Right cardiac atrium (tissue), 5 donors: Measurements from ENCODE around the gene CHAF1A. TPM values are rescaled to one million over a fixed set of nuclear protein-coding genes. Genes with fewer than 3 reads are reported as not detected.
A peak's percentile ranks its signal among the peaks of the same experiment; 100 is the strongest.

Experiments
- ATAC-seq, 2 donors: fragments of 200-7000 bp; cut with Tn5 transposase; one replicate each; pipeline versions ENCODE4 v1.8.0 to v1.9.1; 2020; ENCODE audit warnings: moderate library complexity in 2 of 2, mild to moderate bottlenecking in 1 of 2
- DNase-seq, 3 donors: peaks; one replicate each; pipeline ENCODE4 v3.0.0-alpha.2; 2020
- H3K27ac ChIP-seq: one replicate; pipeline ENCODE4 v1.5.1; 2013; ENCODE audit warnings: mild to moderate bottlenecking, low read length, control low read depth, moderate library complexity
- H3K27me3 ChIP-seq: one replicate; pipeline ENCODE4 v1.6.1; 2013; ENCODE audit not compliant: control insufficient read depth, insufficient read depth
- H3K4me1 ChIP-seq: one replicate; pipeline ENCODE4 v1.6.1; 2013; ENCODE audit warnings: low read length; ENCODE audit not compliant: control insufficient read depth, insufficient read depth
- H3K4me3 ChIP-seq: one replicate; pipeline ENCODE4 v1.5.1; 2013; ENCODE audit warnings: low read length, control low read depth
- H3K9me3 ChIP-seq: one replicate; pipeline ENCODE4 v1.6.1; 2013; ENCODE audit warnings: low read length; ENCODE audit not compliant: control insufficient read depth
- WGBS: extraction: QIAGEN DNeasy Blood & Tissue Kit; methylation state at CpG from one replicate; pipeline ENCODE4 v1.1.7; 2013; 5-methylcytosine and 5-hydroxymethylcytosine counted together
- intact Hi-C, 4 donors: fragments of 100-400 bp; cut with DNase I; formaldehyde crosslinking; loops; one replicate each; pipeline versions ENCODE4 v1.11.0 to v1.14.0; 2022 to 2023
- polyA plus RNA-seq: library from polyadenylated mRNA; stranded (reverse); fragments of 200-250 nt; gene quantifications from one replicate; pipeline ENCODE4 v1.2.3, GENCODE V29; 2013
- total RNA-seq, 4 donors: library from RNA; stranded (reverse); fragmentation: NEBNext Ultra II Directional; extraction: Animal tissue kit (Norgen Biotek cat#: 25700); gene quantifications; one replicate each; pipeline ENCODE4 v1.2.1, GENCODE V29; 2021
- donor health status: healthy with polysubstance abuse.
- donor health status: DM: no; HTN: yes; CAD: no.
- donor health status: DM: no; HTN: no; CAD: no.
- donor health status: DM: no; HTN: yes; CAD: no; lungs with severe emphysema.
- donor health status: DM: yes; HTN: yes; CAD: no.

The CHAF1A gene
- total and polyA plus RNA-seq, 5 donors, result 4.3 to 7.7 (median 6.0) TPM

GRCh38 chr19:4367336-4367723 lies 35.1 kb upstream of the CHAF1A start:
- peak in 1 of 3 donors; percentile 33 for DNase-seq
- Histone ChIP-seq H3K27ac (no peak overlapping the region), H3K9me3 (no peaks in the 10 kb centered on the region), H3K4me3 (no peak overlapping the region), H3K4me1 (peaks cover 12% of the 10 kb centered on the region), H3K27me3 (no peaks in the 10 kb centered on the region)
- no peak for ATAC-seq
- intact Hi-C loops, result no loop called here
- 81% methylated on average over 10 of the region's 10 CpGs for WGBS

DNA sequence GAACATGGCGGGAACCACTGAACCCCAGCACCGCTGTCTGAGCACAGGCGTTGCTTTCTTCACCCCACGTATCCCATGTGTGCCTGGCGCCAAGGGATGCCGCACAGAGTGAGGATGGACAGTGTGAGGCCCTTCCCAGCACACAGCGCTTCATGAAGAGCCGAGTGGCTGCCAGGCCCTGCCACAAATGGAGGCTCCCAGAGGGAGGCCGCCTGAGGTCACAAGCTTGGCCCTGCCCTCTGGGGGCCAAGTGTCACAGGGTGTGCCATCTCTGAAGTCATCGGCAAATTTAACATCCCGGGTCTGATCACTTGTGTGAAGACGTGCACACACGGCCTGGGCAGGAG lies 34.7 kb upstream of the CHAF1A start:
- intact Hi-C loops, result no loop called here
- 55% methylated on average over 13 of the region's 13 CpGs for WGBS
- H3K27ac ChIP-seq, result peak overlapping the region; percentile 5
- H3K4me3 ChIP-seq, result no peak overlapping the region
- ATAC-seq, result peak in 1 of 2 donors; percentile 1
- DNase-seq, result peak in 1 of 3 donors; percentile 60
- peaks cover 15% of the 10 kb centered on the region for H3K4me1 ChIP-seq
- H3K9me3 ChIP-seq, result no peaks in the 10 kb centered on the region
- H3K27me3 ChIP-seq, result no peaks in the 10 kb centered on the region

GRCh38 chr19:4368128-4368820 lies 34.2 kb upstream of the CHAF1A start:
- peak in 2 of 3 donors; percentile 49 to 80 for DNase-seq
- WGBS, result 42% methylated on average over 19 of the region's 19 CpGs
- peak overlapping the region; percentile 8 for H3K27ac ChIP-seq
- ATAC-seq, result peak; percentile 15 to 19
- no peaks in the 10 kb centered on the region for H3K9me3 ChIP-seq
- no peaks in the 10 kb centered on the region for H3K27me3 ChIP-seq
- intact Hi-C loops, result no loop called here
- peaks cover 19% of the 10 kb centered on the region for H3K4me1 ChIP-seq
- H3K4me3 ChIP-seq, result no peak overlapping the region

DNA sequence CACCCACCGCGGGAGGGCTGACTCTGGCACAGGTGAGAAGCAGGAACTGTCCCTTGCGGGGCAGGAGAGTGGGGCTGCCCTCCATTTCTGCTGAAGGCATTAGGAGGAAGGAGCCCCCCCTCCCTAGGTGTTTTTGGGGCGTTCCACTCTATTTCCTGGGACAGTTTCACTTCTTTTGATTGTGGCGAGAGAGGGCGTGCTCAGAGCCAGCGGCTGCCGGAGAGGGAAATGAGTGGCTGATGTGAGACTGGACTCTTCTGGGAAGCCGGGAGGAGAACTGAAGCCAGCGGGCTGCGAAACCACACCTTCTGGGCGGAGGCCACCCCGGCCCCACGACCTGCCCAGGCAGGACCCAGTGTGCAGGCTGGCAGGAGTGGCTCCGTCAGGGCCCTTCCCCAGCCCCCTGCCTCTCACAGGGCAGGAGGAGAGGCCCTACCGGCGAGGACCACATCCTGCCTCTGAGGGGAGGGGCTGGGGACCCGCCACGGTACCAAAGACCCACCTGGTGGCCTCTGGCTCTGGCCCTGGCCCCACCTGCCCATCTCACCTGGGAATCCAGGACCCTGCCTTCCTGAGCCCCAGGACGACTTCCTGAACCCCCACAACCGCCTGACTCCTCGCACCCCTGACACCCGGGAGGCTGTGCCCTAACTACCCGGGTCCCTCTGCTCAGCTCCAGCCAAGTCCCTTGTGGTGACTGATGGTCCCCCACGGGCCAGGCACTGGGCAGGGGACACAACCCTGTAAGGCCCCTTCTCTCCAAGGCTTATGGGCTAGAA lies 33.1 kb upstream of the CHAF1A start:
- WGBS, result 43% methylated on average over 25 of the region's 25 CpGs
- H3K27ac ChIP-seq, result no peak overlapping the region
- intact Hi-C loops, result no loop called here
- peak; percentile 65 to 84 (median 77) for DNase-seq
- ATAC-seq, result peak; percentile 19 to 65
- no peaks in the 10 kb centered on the region for H3K9me3 ChIP-seq
- peaks cover 29% of the 10 kb centered on the region for H3K4me1 ChIP-seq
- no peaks in the 10 kb centered on the region for H3K27me3 ChIP-seq
- H3K4me3 ChIP-seq, result no peak overlapping the region

DNA sequence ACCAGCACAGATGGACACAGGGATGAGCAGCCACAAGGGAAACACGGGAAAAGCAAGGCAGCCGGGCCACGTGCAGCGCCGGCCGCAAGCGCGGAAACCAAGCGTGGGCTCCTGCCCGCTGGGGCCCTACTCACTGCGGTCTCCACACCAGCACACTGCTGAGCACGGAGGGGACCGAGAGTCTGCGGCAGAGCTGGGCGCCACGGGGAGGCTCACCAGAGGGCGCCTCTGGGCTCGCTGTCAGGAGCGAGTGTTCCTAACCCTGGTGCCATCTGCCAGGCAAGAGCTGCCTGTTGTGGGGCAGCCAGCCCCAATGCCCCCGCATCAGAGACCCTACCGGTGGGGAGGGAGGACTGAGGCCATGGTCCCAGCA lies 32.6 kb upstream of the CHAF1A start:
- Histone ChIP-seq H3K27me3 (no peaks in the 10 kb centered on the region), H3K4me3 (no peak overlapping the region), H3K27ac (no peak overlapping the region), H3K9me3 (no peaks in the 10 kb centered on the region), H3K4me1 (peaks cover 34% of the 10 kb centered on the region)
- ATAC-seq (no peak), DNase-seq (peak in 2 of 3 donors; percentile 81 to 84)
- 43% methylated on average over 21 of the region's 21 CpGs for WGBS
- intact Hi-C loops, result no loop called here

- no peak overlapping the region for H3K4me3 ChIP-seq
- H3K9me3 ChIP-seq, result no peaks in the 10 kb centered on the region
- intact Hi-C loops, result no loop called here
- DNase-seq (peak in 1 of 3 donors; percentile 57), ATAC-seq (no peak)
- H3K27ac ChIP-seq, result no peak overlapping the region
- H3K27me3 ChIP-seq, result no peaks in the 10 kb centered on the region
- peaks cover 40% of the 10 kb centered on the region for H3K4me1 ChIP-seq
- 90% methylated on average over 15 of the region's 15 CpGs for WGBS
Observed at GRCh38 chr19:4370418-4371041, 31.9 kb upstream of the CHAF1A start.

GRCh38 chr19:4371247-4372164 lies 30.9 kb upstream of the CHAF1A start:
- 85% methylated on average over 31 of the region's 31 CpGs for WGBS
- H3K27ac ChIP-seq, result no peak overlapping the region
- H3K4me1 ChIP-seq, result peaks cover 47% of the 10 kb centered on the region
- ATAC-seq, result no peak
- intact Hi-C loops, result no loop called here
- H3K4me3 ChIP-seq, result no peak overlapping the region
- no peaks in the 10 kb centered on the region for H3K27me3 ChIP-seq
- no peak for DNase-seq
- H3K9me3 ChIP-seq, result no peaks in the 10 kb centered on the region

DNA sequence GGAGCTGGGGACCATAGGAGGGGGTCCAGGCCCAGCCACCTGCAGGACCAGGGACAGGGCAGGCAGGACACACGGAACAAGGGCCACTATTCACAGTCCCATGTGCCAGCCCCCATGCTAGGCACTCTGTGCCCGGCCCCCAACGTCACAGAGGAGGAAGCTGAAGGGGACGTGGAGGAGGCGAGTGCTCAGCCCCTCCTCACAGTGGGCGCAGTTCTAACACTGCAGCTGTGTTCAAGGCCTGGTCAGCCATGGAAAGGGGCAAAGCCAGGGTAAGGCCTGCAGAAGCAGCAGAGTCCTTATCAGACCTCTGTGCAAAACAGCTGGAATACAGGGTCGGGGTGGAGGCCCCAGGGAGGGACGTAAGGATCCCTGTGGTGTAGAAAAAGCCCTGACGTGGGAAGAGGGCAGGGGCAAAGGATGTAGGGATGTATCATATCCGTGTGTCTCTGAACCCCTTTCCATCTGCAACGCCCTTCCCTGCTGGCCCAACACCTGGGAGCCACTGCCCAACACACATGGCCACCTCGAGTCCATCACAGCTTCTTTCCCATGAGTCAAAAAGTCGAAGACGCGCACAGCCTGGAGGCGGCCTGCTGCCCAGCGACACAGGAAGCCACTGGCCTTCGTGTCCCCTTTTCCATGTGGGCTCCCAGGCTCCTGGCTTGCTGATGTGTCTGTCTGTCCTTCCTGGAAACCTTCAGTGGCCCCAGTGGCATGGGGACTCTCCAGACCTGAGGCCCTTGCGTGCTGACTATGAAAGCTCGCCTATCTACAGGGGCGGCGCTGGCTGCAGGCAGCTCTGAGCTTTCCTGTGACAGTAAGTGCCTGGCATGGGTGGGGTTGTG lies 30.1 kb upstream of the CHAF1A start:
- H3K27me3 ChIP-seq, result no peaks in the 10 kb centered on the region
- peaks cover 55% of the 10 kb centered on the region for H3K4me1 ChIP-seq
- H3K9me3 ChIP-seq, result no peaks in the 10 kb centered on the region
- WGBS, result 82% methylated on average over 22 of the region's 22 CpGs
- H3K27ac ChIP-seq, result no peak overlapping the region
- no peak for ATAC-seq
- DNase-seq, result no peak
- intact Hi-C loops, result no loop called here
- H3K4me3 ChIP-seq, result no peak overlapping the region

DNA sequence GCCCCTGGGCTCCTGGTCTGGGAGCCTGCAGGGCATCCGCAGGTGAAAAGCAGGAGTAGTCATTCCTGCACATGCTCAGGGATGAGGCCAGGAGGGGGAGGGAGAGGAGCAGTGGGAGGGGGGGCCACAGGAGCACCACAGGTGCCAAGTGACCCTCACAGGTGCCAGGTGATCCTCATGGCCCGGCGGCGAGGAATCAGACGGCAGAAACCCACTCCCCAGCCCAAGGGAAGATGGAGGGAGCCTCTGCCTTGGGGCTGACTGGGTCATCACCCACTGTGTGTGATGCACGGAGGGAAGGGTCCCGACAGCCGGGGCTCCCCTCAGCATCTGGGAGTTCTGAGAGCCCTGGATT lies 29.4 kb upstream of the CHAF1A start:
- intact Hi-C loops, result no loop called here
- WGBS, result 82% methylated on average over 8 of the region's 8 CpGs
- DNase-seq (no peak), ATAC-seq (no peak)
- H3K4me1 ChIP-seq, result peaks cover 53% of the 10 kb centered on the region
- H3K9me3 ChIP-seq, result no peaks in the 10 kb centered on the region
- no peak overlapping the region for H3K4me3 ChIP-seq
- no peaks in the 10 kb centered on the region for H3K27me3 ChIP-seq
- H3K27ac ChIP-seq, result peak overlapping the region; percentile 90
